HepG2 (cell line): ENCODE data around the gene ADCY7. TPM values are rescaled to one million over a fixed set of nuclear protein-coding genes. Genes with fewer than 3 reads are reported as not detected.

Experiments
- ATRX ChIP-seq: sonication (generic); formaldehyde crosslinking; IDR thresholded peaks from 2 replicates; pipeline ENCODE4 v1.4.0; 2020; ENCODE audit warnings: missing genetic modification reagents, borderline replicate concordance
- CBX5 ChIP-seq: sonication (generic); formaldehyde crosslinking; IDR thresholded peaks from 2 replicates; pipeline ENCODE4 v1.4.0; 2020; ENCODE audit warnings: missing genetic modification reagents, borderline replicate concordance
- CHD2 ChIP-seq: IDR thresholded peaks from 2 replicates; pipeline ENCODE4 v1.6.1; 2011; ENCODE audit warnings: low read depth, low read length, improper control_type of control experiment
- FOSL1 ChIP-seq: sonication (generic); formaldehyde crosslinking; IDR thresholded peaks from 2 replicates; pipeline ENCODE4 v1.9.0; 2021; ENCODE audit warnings: missing genetic modification reagents, borderline replicate concordance
- HES4 ChIP-seq: sonication (generic); formaldehyde crosslinking; IDR thresholded peaks from 2 replicates; pipeline ENCODE4 v1.9.0; 2021; ENCODE audit warnings: mild to moderate bottlenecking, missing genetic modification reagents, borderline replicate concordance
- HOXA5 ChIP-seq: sonication (generic); formaldehyde crosslinking; IDR thresholded peaks from 2 replicates; pipeline ENCODE4 v1.4.0; 2020; ENCODE audit warnings: missing genetic modification reagents
- KLF16 ChIP-seq, 2 experiments: sonication (generic) in 1 of 2; formaldehyde crosslinking in 1 of 2; IDR thresholded peaks; 2 replicates each; pipeline versions ENCODE4 v1.6.1 to v1.8.0; 2016 to 2023; ENCODE audit warnings: missing genetic modification reagents in 2 of 2, missing compliant biosample characterization in 1 of 2
- KLF6 ChIP-seq: IDR thresholded peaks from 2 replicates; pipeline ENCODE4 v1.8.0; 2016; ENCODE audit warnings: missing biosample characterization, missing genetic modification reagents
- NKX3-1 ChIP-seq: sonication (generic); formaldehyde crosslinking; IDR thresholded peaks from 2 replicates; pipeline ENCODE4 v1.5.0; 2020; ENCODE audit warnings: missing genetic modification reagents
- NPAS2 ChIP-seq: sonication (generic); formaldehyde crosslinking; IDR thresholded peaks from 2 replicates; pipeline ENCODE4 v1.8.0; 2022; ENCODE audit warnings: mild to moderate bottlenecking, missing genetic modification reagents, borderline replicate concordance
- PHF20 ChIP-seq: sonication (generic); formaldehyde crosslinking; IDR thresholded peaks from 2 replicates; pipeline ENCODE4 v1.5.0; 2020; ENCODE audit warnings: mild to moderate bottlenecking, missing genetic modification reagents
- PITX1 ChIP-seq: sonication (generic); formaldehyde crosslinking; IDR thresholded peaks from 2 replicates; pipeline ENCODE4 v1.5.1; 2020; ENCODE audit warnings: mild to moderate bottlenecking, missing genetic modification reagents
- POLR2AphosphoS2 ChIP-seq: IDR thresholded peaks from 2 replicates; pipeline ENCODE4 v1.6.1; 2011; ENCODE audit warnings: low read depth, low read length, improper control_type of control experiment
- RARG ChIP-seq: sonication (generic); formaldehyde crosslinking; IDR thresholded peaks from 2 replicates; pipeline ENCODE4 v1.4.0; 2020; ENCODE audit warnings: low read depth, mild to moderate bottlenecking, missing genetic modification reagents
- SIX4 ChIP-seq: sonication (generic); formaldehyde crosslinking; IDR thresholded peaks from 2 replicates; pipeline ENCODE4 v1.4.0; 2020; ENCODE audit warnings: missing genetic modification reagents
- TOE1 ChIP-seq: sonication (generic); formaldehyde crosslinking; IDR thresholded peaks from 2 replicates; pipeline ENCODE4 v1.4.0; 2020; ENCODE audit warnings: mild to moderate bottlenecking, missing genetic modification reagents
- ZNF333 ChIP-seq: sonication (generic); formaldehyde crosslinking; IDR thresholded peaks from 2 replicates; pipeline ENCODE4 v1.4.0; 2020; ENCODE audit warnings: mild to moderate bottlenecking, missing genetic modification reagents, borderline replicate concordance
- ZNF644 ChIP-seq: IDR thresholded peaks from 2 replicates; pipeline ENCODE4 v1.6.1; 2016; ENCODE audit warnings: low read depth
- polyA plus RNA-seq, 8 experiments: library from polyadenylated mRNA; depleted of rRNA in 3 of 8; stranded (reverse) in 7 of 8; unstranded in 1 of 8; fragments of >200 nt; fragmentation: Illumina TruSeq in 4 of 8; extraction: Trizol in 4 of 8; gene quantifications; 2 replicates each; pipeline versions ENCODE4 v1.2.1 to v1.2.3, GENCODE V29; 2011 to 2016; ENCODE audit warnings: low read depth in 4 of 8, missing spikeins in 1 of 8, mixed read lengths in 1 of 8; ENCODE audit not compliant: insufficient read depth in 1 of 8
- total RNA-seq, 5 experiments: library from RNA; depleted of rRNA; stranded (reverse); fragments of >200 nt; fragmentation: Illumina TruSeq; extraction: Trizol; gene quantifications; 2 replicates each; pipeline ENCODE4 v1.2.3, GENCODE V29; 2016; ENCODE audit warnings: low read depth in 1 of 5
- TF ChIP-seq, protein P1 (sequence below): sonication (generic); formaldehyde crosslinking; IDR thresholded peaks from 2 replicates; pipeline ENCODE4 v1.4.0; 2020; ENCODE audit warnings: missing genetic modification reagents
- TF ChIP-seq, protein P2 (sequence below): IDR thresholded peaks from 2 replicates; pipeline ENCODE4 v1.6.1; 2016; ENCODE audit warnings: missing compliant biosample characterization, missing genetic modification reagents, borderline replicate concordance
- TF ChIP-seq, protein P3 (sequence below): sonication (generic); formaldehyde crosslinking; IDR thresholded peaks from 2 replicates; pipeline ENCODE4 v1.4.0; 2020; ENCODE audit warnings: low read depth, mild to moderate bottlenecking, missing genetic modification reagents
- TF ChIP-seq, protein P4 (sequence below): sonication (generic); formaldehyde crosslinking; IDR thresholded peaks from 2 replicates; pipeline ENCODE4 v1.8.0; 2022; ENCODE audit warnings: mild to moderate bottlenecking, missing genetic modification reagents, moderate library complexity

ADCY7 gene
- total and polyA plus RNA-seq, 2 of the 13 experiments (the other 11 are each of a cell fraction or from before 2014, with no cell fraction given): 2.2 to 4.3 TPM

DNA sequence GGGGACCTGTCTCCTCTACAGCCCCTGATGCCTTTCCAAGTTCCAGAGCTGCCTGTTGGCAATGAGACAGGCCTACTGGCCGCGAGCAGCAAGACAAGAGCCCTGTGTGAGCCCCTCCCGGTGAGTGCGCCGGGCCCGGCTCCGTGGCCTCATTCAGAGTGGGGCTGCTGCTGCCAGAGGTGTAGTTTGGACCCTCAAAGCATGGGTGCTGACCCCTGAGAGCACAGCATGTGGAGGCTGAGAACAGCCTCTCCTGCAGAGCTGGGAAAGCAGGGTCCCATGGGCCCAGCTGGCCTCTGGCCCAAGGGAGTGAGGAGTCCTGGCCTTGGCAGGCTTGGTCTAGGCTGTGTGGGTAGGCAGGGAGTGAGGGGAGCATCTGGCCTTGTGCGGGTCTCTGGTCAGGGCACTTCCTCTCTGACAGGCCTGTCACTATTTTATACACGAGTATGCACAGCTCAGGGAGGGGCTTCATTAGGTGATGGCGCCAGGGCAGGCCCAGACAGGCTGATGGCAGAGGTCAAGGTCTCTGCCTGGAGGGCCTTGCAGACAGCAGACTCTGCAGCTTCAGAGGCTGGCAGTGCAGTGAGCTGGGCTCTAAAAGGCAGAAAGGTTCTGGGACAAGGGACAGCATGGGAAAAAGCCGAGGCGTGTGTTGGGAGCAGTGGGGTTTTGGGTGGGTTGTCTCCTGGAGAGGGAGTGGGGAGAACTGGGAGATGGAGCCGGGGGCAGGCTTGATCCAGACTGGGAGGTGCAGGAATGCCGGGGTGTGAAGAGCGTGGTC is 43.4 kb downstream of the ADCY7 start (continued):
- TF ChIP-seq, protein P1, sequence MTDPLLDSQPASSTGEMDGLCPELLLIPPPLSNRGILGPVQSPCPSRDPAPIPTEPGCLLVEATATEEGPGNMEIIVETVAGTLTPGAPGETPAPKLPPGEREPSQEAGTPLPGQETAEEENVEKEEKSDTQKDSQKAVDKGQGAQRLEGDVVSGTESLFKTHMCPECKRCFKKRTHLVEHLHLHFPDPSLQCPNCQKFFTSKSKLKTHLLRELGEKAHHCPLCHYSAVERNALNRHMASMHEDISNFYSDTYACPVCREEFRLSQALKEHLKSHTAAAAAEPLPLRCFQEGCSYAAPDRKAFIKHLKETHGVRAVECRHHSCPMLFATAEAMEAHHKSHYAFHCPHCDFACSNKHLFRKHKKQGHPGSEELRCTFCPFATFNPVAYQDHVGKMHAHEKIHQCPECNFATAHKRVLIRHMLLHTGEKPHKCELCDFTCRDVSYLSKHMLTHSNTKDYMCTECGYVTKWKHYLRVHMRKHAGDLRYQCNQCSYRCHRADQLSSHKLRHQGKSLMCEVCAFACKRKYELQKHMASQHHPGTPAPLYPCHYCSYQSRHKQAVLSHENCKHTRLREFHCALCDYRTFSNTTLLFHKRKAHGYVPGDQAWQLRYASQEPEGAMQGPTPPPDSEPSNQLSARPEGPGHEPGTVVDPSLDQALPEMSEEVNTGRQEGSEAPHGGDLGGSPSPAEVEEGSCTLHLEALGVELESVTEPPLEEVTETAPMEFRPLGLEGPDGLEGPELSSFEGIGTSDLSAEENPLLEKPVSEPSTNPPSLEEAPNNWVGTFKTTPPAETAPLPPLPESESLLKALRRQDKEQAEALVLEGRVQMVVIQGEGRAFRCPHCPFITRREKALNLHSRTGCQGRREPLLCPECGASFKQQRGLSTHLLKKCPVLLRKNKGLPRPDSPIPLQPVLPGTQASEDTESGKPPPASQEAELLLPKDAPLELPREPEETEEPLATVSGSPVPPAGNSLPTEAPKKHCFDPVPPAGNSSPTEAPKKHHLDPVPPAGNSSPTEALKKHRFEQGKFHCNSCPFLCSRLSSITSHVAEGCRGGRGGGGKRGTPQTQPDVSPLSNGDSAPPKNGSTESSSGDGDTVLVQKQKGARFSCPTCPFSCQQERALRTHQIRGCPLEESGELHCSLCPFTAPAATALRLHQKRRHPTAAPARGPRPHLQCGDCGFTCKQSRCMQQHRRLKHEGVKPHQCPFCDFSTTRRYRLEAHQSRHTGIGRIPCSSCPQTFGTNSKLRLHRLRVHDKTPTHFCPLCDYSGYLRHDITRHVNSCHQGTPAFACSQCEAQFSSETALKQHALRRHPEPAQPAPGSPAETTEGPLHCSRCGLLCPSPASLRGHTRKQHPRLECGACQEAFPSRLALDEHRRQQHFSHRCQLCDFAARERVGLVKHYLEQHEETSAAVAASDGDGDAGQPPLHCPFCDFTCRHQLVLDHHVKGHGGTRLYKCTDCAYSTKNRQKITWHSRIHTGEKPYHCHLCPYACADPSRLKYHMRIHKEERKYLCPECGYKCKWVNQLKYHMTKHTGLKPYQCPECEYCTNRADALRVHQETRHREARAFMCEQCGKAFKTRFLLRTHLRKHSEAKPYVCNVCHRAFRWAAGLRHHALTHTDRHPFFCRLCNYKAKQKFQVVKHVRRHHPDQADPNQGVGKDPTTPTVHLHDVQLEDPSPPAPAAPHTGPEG: no peak
- TF ChIP-seq ZNF644 (CRISPR knock-in tag) (no peak), FOSL1 (CRISPR knock-in tag) (no peak), HES4 (no peak; the same call in 1 of the 2 replicates), NPAS2 (CRISPR knock-in tag) (no peak), HOXA5 (CRISPR knock-in tag) (no peak), ZNF333 (CRISPR knock-in tag) (no peak), KLF16 (CRISPR knock-in tag; IDR thresholded peaks at IDR 0.05) (no peak), KLF6 (CRISPR knock-in tag) (no peak), RARG (no peak), ATRX (CRISPR knock-in tag) (no peak), PITX1 (peak; percentile 30; the same call in 1 of the 2 replicates), NKX3-1 (CRISPR knock-in tag) (no peak), PHF20 (CRISPR knock-in tag) (no peak), SIX4 (CRISPR knock-in tag) (no peak), TOE1 (CRISPR knock-in tag) (no peak), CHD2 (no peak), POLR2AphosphoS2 (no peak), CBX5 (CRISPR knock-in tag) (0 out of 2 replicates have a peak, but pooled peaks have one; percentile 56)
- TF ChIP-seq, protein P2, sequence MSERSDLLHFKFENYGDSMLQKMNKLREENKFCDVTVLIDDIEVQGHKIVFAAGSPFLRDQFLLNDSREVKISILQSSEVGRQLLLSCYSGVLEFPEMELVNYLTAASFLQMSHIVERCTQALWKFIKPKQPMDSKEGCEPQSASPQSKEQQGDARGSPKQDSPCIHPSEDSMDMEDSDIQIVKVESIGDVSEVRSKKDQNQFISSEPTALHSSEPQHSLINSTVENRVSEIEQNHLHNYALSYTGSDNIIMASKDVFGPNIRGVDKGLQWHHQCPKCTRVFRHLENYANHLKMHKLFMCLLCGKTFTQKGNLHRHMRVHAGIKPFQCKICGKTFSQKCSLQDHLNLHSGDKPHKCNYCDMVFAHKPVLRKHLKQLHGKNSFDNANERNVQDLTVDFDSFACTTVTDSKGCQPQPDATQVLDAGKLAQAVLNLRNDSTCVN (CRISPR knock-in tag): no peak
- TF ChIP-seq, protein P3, sequence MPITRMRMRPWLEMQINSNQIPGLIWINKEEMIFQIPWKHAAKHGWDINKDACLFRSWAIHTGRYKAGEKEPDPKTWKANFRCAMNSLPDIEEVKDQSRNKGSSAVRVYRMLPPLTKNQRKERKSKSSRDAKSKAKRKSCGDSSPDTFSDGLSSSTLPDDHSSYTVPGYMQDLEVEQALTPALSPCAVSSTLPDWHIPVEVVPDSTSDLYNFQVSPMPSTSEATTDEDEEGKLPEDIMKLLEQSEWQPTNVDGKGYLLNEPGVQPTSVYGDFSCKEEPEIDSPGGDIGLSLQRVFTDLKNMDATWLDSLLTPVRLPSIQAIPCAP: no peak
- TF ChIP-seq, protein P4, sequence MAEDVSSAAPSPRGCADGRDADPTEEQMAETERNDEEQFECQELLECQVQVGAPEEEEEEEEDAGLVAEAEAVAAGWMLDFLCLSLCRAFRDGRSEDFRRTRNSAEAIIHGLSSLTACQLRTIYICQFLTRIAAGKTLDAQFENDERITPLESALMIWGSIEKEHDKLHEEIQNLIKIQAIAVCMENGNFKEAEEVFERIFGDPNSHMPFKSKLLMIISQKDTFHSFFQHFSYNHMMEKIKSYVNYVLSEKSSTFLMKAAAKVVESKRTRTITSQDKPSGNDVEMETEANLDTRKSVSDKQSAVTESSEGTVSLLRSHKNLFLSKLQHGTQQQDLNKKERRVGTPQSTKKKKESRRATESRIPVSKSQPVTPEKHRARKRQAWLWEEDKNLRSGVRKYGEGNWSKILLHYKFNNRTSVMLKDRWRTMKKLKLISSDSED (CRISPR knock-in tag): no peak
